Caco-2 (cell line): ENCODE data around the gene MOSPD3. TPM values are rescaled to one million over a fixed set of nuclear protein-coding genes. Genes with fewer than 3 reads are reported as not detected.

Experiments used
- BruUV-seq: library from RNA; stranded (reverse); fragments of 400-500 nt; replicated peaks from 2 replicates; lab custom pipeline; 2021; lab: Mats Ljungman, UMichigan
- CTCF ChIA-PET: fragments of 300-600 bp; sonication (Branson Sonifier 250); formaldehyde crosslinking; loops from one replicate; lab custom pipeline; 2022; ENCODE audit warnings: antibody characterized with exemption; lab: Charles Lee
- POLR2A ChIA-PET: fragments of 300-600 bp; sonication (Branson Sonifier 250); formaldehyde crosslinking; loops from one replicate; lab custom pipeline; 2022; ENCODE audit warnings: antibody characterized with exemption; lab: Charles Lee
- DNase-seq, 2 experiments: peaks; one replicate each; pipeline versions ENCODE4 v3.0.0 to v3.0.0-alpha.2; 2020 to 2022
- H3K27me3 ChIP-seq: replicated peaks from 2 replicates; pipeline ENCODE4 v1.6.0; 2011; ENCODE audit warnings: low read length; ENCODE audit not compliant: control insufficient read depth, insufficient read depth
- H3K36me3 ChIP-seq: 2 replicates; pipeline ENCODE4 v1.5.1; 2011; ENCODE audit warnings: low read length; ENCODE audit not compliant: control insufficient read depth, insufficient read depth
- H3K4me1 ChIP-seq: fragments of 250-450 bp; sonication (Bioruptor Pico); 2 replicates; pipeline ENCODE4 v1.5.1; 2020; ENCODE audit warnings: mild to moderate bottlenecking
- H3K4me3 ChIP-seq: 2 replicates; pipeline ENCODE4 v1.5.1; 2011; ENCODE audit warnings: low read depth, mild to moderate bottlenecking, control low read depth, low read length
- H3K9me3 ChIP-seq: fragments of 250-450 bp; sonication (Bioruptor Pico); 2 replicates; pipeline ENCODE4 v1.5.1; 2020; ENCODE audit warnings: mild to moderate bottlenecking, moderate library complexity
- H3K27ac Mint-ChIP-seq: one replicate; pipeline ENCODE4 v1.8.0; 2022; ENCODE audit warnings: mixed read lengths; ENCODE audit not compliant: unreplicated experiment
- H3K27me3 Mint-ChIP-seq: one replicate; pipeline ENCODE4 v1.8.0; 2022; ENCODE audit warnings: mixed read lengths; ENCODE audit not compliant: insufficient read depth, unreplicated experiment
- H3K36me3 Mint-ChIP-seq: one replicate; pipeline ENCODE4 v1.8.0; 2022; ENCODE audit warnings: mild to moderate bottlenecking, mixed read lengths; ENCODE audit not compliant: insufficient read depth, unreplicated experiment
- H3K4me1 Mint-ChIP-seq: one replicate; pipeline ENCODE4 v1.8.0; 2022; ENCODE audit warnings: low read depth, mixed read lengths; ENCODE audit not compliant: unreplicated experiment
- H3K4me3 Mint-ChIP-seq: one replicate; pipeline ENCODE4 v1.8.0; 2022; ENCODE audit warnings: mild to moderate bottlenecking, moderate library complexity, mixed read lengths; ENCODE audit not compliant: unreplicated experiment
- H3K9me3 Mint-ChIP-seq: one replicate; pipeline ENCODE4 v1.8.0; 2022; ENCODE audit warnings: mixed read lengths; ENCODE audit not compliant: unreplicated experiment
- intact Hi-C: fragments of 100-400 bp; cut with micrococcal nuclease; formaldehyde crosslinking; loops from one replicate; pipeline ENCODE4 v1.10.0; 2022; ENCODE audit not compliant: unreplicated experiment
- total RNA-seq: library from RNA; stranded (reverse); gene quantifications from 2 replicates; pipeline ENCODE4 v1.2.3, GENCODE V29; 2022
- TF ChIP-seq, protein P1 (sequence below), 2 experiments: fragments of 200-600 bp in 1 of 2; IDR thresholded peaks; 1 replicate in 1 of 2; 2 replicates in 1 of 2; pipeline versions ENCODE4 v1.5.1 to v1.8.0; 2011 to 2022; ENCODE audit warnings: antibody characterized with exemption in 1 of 2, control low read depth in 1 of 2, inconsistent platforms in 1 of 2, low read depth in 1 of 2, low read length in 1 of 2, mild to moderate bottlenecking in 1 of 2, moderate library complexity in 1 of 2; ENCODE audit not compliant: insufficient read depth in 1 of 2, severe bottlenecking in 1 of 2, unreplicated experiment in 1 of 2

The MOSPD3 gene
- total RNA-seq, 1 experiment from 2014 or later = 24.7 TPM

DNA sequence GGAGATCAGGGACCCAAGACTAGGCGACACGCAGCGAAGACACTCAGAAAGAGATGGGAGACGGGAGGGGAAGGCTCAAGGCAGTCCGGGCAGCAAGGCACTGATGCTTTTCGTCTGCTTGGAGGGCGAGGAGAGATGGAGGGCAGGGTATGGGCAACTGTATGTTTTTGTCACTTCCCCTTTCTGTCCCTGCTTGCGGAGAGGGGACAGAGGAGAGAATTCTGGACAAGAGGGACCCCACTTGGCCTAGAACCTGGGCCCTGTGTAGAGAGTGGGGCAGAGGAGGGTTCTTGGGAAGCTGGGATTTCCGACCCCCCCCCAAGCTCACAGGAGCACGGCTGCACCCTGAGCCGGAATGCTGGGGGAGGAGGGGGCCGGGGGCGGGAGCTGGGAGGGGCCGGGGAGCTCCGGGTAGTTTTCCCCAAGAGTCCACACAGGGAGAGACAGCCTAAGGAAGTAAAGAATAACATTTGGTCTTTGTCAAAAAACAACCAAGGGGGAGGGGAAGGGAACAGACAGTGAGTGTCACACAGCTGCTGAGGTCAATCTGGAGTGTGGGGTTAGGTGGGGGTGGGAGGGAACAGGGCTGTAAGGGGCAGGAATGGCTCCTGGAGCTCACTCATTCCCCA lies 28.2 kb upstream of the MOSPD3 start:
- no peak for DNase-seq
- CTCF ChIA-PET = interaction anchor here (0.6 to 3.5 kb wide), 10 partner anchors 10 to 141 kb away, joined by 3 to 16 read pairs (median 6); partner anchors contain the start of gene MOSPD3

DNA sequence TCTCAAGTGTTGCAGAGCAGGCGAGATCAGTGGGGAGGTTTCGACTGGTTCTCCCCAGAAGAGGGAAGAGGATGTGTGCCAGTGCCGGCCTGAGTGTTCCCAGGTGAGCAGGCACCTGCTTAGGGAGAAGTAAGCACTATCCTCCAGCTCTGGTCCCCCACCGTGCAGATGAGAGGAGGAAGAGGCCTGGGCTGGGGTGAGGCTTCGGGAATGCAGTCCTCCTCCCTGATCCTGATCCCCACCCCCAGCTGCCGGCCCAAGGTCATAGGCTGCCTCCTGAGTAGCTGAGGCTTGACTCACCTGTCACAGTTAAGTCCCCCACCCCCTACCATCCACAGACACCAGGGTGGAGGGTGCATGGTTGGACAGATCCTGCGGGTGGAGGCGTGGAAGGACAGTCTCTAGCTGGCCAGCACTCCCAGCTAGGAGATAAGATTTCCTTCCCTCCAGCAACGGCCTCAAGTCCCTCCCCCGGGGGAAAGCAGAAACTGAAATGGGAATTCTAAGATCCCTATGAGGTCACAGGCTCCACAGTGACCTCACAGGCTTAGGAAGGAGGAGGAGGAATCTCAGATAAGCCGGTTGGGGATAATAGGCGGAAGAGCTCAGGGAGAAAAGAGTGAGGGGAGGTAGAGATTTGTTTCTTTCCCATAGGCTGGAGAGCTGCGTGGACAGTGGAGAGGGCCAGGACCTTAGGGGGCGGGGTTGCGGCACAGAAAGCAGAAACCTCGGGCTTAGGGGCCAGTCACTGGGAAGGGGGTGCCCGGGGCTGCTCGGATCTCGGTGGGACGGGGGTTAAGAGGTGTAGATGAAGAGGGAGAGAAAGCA lies 27.4 kb upstream of the MOSPD3 start:
- no peaks in the 10 kb centered on the region for H3K27me3 Mint-ChIP-seq
- peak overlapping the region; percentile 93 for H3K27ac Mint-ChIP-seq
- Histone ChIP-seq H3K9me3 (no peaks in the 10 kb centered on the region), H3K4me1 (peaks cover 13% of the 10 kb centered on the region), H3K36me3 (peaks cover 17% of the 10 kb centered on the region), H3K4me3 (peak overlapping the region; percentile 74), H3K27me3 (no peaks in the 10 kb centered on the region)
- no peaks in the 10 kb centered on the region for H3K9me3 Mint-ChIP-seq
- BruUV-seq = TSS peak; percentile 55
- TF ChIP-seq, protein P1, sequence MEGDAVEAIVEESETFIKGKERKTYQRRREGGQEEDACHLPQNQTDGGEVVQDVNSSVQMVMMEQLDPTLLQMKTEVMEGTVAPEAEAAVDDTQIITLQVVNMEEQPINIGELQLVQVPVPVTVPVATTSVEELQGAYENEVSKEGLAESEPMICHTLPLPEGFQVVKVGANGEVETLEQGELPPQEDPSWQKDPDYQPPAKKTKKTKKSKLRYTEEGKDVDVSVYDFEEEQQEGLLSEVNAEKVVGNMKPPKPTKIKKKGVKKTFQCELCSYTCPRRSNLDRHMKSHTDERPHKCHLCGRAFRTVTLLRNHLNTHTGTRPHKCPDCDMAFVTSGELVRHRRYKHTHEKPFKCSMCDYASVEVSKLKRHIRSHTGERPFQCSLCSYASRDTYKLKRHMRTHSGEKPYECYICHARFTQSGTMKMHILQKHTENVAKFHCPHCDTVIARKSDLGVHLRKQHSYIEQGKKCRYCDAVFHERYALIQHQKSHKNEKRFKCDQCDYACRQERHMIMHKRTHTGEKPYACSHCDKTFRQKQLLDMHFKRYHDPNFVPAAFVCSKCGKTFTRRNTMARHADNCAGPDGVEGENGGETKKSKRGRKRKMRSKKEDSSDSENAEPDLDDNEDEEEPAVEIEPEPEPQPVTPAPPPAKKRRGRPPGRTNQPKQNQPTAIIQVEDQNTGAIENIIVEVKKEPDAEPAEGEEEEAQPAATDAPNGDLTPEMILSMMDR (IDR thresholded peaks at IDR 0.05; ENCODE audit: insufficient read depth in 1 of 2, low read depth in 1 of 2, low read length in 1 of 2, severe bottlenecking in 1 of 2, unreplicated experiment in 1 of 2) = no peak
- peaks cover 11% of the 10 kb centered on the region for H3K4me1 Mint-ChIP-seq
- peak overlapping the region; percentile 86 for H3K4me3 Mint-ChIP-seq
- peaks cover 25% of the 10 kb centered on the region for H3K36me3 Mint-ChIP-seq
- DNase-seq = peak; percentile 85 to 93
- intact Hi-C loops = no loop called here
- ChIA-PET POLR2A (interaction anchor here (0.5 to 3.6 kb wide), 19 partner anchors 14 to 347 kb away, joined by 3 to 60 read pairs (median 7); partner anchors contain the start of genes AGFG2, GIGYF1, MEPCE and MOSPD3), CTCF (interaction anchor here (0.6 to 3.5 kb wide), 18 partner anchors 9 to 305 kb away, joined by 3 to 18 read pairs (median 6); partner anchors contain the start of genes MOSPD3, NYAP1, POP7 and UFSP1)

More for the DNA sequence above, 28.2 kb upstream of the MOSPD3 start:
- TF ChIP-seq, protein P1 (IDR thresholded peaks at IDR 0.05; ENCODE audit: insufficient read depth in 1 of 2, low read depth in 1 of 2, low read length in 1 of 2, severe bottlenecking in 1 of 2, unreplicated experiment in 1 of 2) = no peak
- Mint-ChIP-seq H3K4me1 (peaks cover 9% of the 10 kb centered on the region), H3K27me3 (no peaks in the 10 kb centered on the region), H3K27ac (peak overlapping the region; percentile 93), H3K9me3 (no peaks in the 10 kb centered on the region), H3K4me3 (peak overlapping the region; percentile 86), H3K36me3 (peaks cover 25% of the 10 kb centered on the region)
- Histone ChIP-seq H3K36me3 (peaks cover 17% of the 10 kb centered on the region), H3K4me3 (peak overlapping the region; percentile 74), H3K9me3 (no peaks in the 10 kb centered on the region), H3K27me3 (no peaks in the 10 kb centered on the region), H3K4me1 (peaks cover 13% of the 10 kb centered on the region)
- intact Hi-C loops = no loop called here
- POLR2A ChIA-PET = interaction anchor here (0.5 to 3.6 kb wide), 8 partner anchors 13 to 268 kb away, joined by 3 to 60 read pairs (median 17); partner anchors contain the start of genes AGFG2, MEPCE, MOSPD3 and SLC12A9
- BruUV-seq = no TSS peak
